Cardiac muscle cell (in vitro differentiated cells and primary cell): ENCODE results near the gene SOD3. TPM values are rescaled to one million over a fixed set of nuclear protein-coding genes. Genes with fewer than 3 reads are reported as not detected.

Experiments used
- DNase-seq, 2 donors: peaks; one replicate each; pipeline versions ENCODE4 v3.0.0 to v3.0.0-alpha.2; 2010 to 2017; ENCODE audit warnings: low read depth in 1 of 2, low spot score in 1 of 2
- H3K27ac ChIP-seq: fragments of 200-600 bp; sonication (generic); 2 replicates; pipeline ENCODE4 v1.5.1; 2016
- H3K27me3 ChIP-seq: fragments of 200-600 bp; sonication (generic); 2 replicates; pipeline ENCODE4 v1.6.0; 2016; ENCODE audit warnings: control low read depth
- H3K36me3 ChIP-seq: fragments of 200-600 bp; sonication (generic); 2 replicates; pipeline ENCODE4 v1.5.1; 2016; ENCODE audit warnings: control low read depth
- H3K4me1 ChIP-seq: fragments of 200-600 bp; sonication (generic); 2 replicates; pipeline ENCODE4 v1.8.1; 2017; ENCODE audit warnings: low read depth, mild to moderate bottlenecking, mixed run types
- H3K4me3 ChIP-seq: fragments of 200-600 bp; sonication (generic); 2 replicates; pipeline ENCODE4 v1.5.1; 2016; ENCODE audit warnings: mild to moderate bottlenecking
- H3K9me3 ChIP-seq: fragments of 200-600 bp; sonication (generic); 2 replicates; pipeline ENCODE4 v1.5.1; 2017; ENCODE audit warnings: low read depth, mild to moderate bottlenecking, control low read depth
- polyA plus RNA-seq: library from polyadenylated mRNA; unstranded; fragments of >200 nt; fragmentation: Nextera tagmentation; extraction: Ambion mirVana; gene quantifications from 2 replicates; pipeline ENCODE4 v1.2.1, GENCODE V29; 2016
- total RNA-seq: library from RNA; depleted of rRNA; stranded (reverse); fragments of >200 nt; gene quantifications from 2 replicates; pipeline ENCODE4 v1.2.3, GENCODE V29; 2016
- TF ChIP-seq, protein P1 (sequence below): IDR thresholded peaks from 2 replicates; pipeline ENCODE4 v1.5.1; 2012; ENCODE audit warnings: low read depth, mild to moderate bottlenecking, low read length

SOD3 gene
- total and polyA plus RNA-seq, 2 experiments from 2014 or later: 30.2 to 31.0 TPM

DNA sequence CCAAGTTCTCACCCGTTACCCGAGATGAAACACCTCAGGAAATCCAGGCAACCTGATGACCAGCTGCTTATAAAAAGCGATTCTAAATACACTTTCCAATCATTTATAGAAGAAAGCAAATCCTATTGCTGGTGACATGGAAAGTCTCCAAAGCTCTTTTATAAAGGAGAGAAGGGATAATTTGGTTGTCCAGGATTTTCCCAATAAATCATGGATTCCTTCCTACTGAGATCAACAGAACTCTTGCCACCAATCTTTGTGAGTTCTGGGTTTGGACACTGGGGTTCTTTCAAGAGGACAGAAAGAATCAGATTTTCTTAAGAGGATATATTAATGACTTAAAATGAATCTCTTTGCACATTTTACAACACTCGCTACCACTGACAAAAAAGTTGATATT lies 24.7 kb upstream of the SOD3 start:
- Histone ChIP-seq H3K9me3 (no peaks in the 10 kb centered on the region), H3K27ac (no peak overlapping the region), H3K4me3 (no peak overlapping the region), H3K27me3 (no peaks in the 10 kb centered on the region), H3K36me3 (no peaks in the 10 kb centered on the region), H3K4me1 (no peaks in the 10 kb centered on the region)
- DNase-seq: no peak
- TF ChIP-seq, protein P1, sequence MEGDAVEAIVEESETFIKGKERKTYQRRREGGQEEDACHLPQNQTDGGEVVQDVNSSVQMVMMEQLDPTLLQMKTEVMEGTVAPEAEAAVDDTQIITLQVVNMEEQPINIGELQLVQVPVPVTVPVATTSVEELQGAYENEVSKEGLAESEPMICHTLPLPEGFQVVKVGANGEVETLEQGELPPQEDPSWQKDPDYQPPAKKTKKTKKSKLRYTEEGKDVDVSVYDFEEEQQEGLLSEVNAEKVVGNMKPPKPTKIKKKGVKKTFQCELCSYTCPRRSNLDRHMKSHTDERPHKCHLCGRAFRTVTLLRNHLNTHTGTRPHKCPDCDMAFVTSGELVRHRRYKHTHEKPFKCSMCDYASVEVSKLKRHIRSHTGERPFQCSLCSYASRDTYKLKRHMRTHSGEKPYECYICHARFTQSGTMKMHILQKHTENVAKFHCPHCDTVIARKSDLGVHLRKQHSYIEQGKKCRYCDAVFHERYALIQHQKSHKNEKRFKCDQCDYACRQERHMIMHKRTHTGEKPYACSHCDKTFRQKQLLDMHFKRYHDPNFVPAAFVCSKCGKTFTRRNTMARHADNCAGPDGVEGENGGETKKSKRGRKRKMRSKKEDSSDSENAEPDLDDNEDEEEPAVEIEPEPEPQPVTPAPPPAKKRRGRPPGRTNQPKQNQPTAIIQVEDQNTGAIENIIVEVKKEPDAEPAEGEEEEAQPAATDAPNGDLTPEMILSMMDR: no peak

DNA sequence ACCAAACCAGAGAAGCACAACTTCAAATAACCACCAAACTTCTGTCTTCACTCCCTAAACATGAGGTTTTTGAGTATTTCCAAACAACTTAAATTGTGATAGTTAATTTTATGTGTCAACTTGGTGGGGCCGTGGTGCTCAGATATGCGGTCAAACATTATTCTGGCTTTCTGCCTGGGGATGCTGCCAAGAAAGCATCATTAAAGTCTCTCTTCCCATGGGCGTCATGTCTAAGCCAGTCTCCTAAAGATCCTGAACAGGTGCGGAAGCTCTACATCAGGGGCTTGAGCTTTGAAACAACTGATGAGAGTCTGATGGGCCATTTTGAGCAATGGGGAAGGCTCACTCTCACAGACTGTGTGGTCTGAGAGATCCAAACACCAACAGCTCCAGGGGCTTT lies 24.1 kb upstream of the SOD3 start:
- TF ChIP-seq, protein P1: no peak
- H3K27me3 ChIP-seq: no peaks in the 10 kb centered on the region
- no peak overlapping the region for H3K4me3 ChIP-seq
- H3K4me1 ChIP-seq: no peaks in the 10 kb centered on the region
- no peak overlapping the region for H3K27ac ChIP-seq
- H3K9me3 ChIP-seq: no peaks in the 10 kb centered on the region
- peak in 1 of 2 donors; percentile 54 for DNase-seq
- no peaks in the 10 kb centered on the region for H3K36me3 ChIP-seq

GRCh38 chr4:24772061-24772705 lies 23.2 kb upstream of the SOD3 start:
- Histone ChIP-seq H3K4me3 (no peak overlapping the region), H3K27me3 (no peaks in the 10 kb centered on the region), H3K36me3 (no peaks in the 10 kb centered on the region), H3K4me1 (no peaks in the 10 kb centered on the region), H3K27ac (no peak overlapping the region), H3K9me3 (no peaks in the 10 kb centered on the region)
- TF ChIP-seq, protein P1: no peak
- DNase-seq: no peak

- no peak for DNase-seq
Observed at GRCh38 chr4:24772952-24773351, 22.4 kb upstream of the SOD3 start.

GRCh38 chr4:24774452-24774851 lies 20.9 kb upstream of the SOD3 start:
- Histone ChIP-seq H3K27me3 (no peaks in the 10 kb centered on the region), H3K9me3 (no peaks in the 10 kb centered on the region), H3K4me1 (no peaks in the 10 kb centered on the region), H3K36me3 (no peaks in the 10 kb centered on the region), H3K27ac (no peak overlapping the region), H3K4me3 (no peak overlapping the region)
- DNase-seq: no peak
- TF ChIP-seq, protein P1: no peak

More at GRCh38 chr4:24772952-24773351, 22.4 kb upstream of the SOD3 start:
- TF ChIP-seq, protein P1: no peak
- no peaks in the 10 kb centered on the region for H3K27me3 ChIP-seq
- H3K27ac ChIP-seq: no peak overlapping the region
- no peaks in the 10 kb centered on the region for H3K4me1 ChIP-seq
- H3K9me3 ChIP-seq: no peaks in the 10 kb centered on the region
- H3K4me3 ChIP-seq: no peak overlapping the region
- no peaks in the 10 kb centered on the region for H3K36me3 ChIP-seq
